ENCODE results near the gene CTXN1. TPM values are rescaled to one million over a fixed set of nuclear protein-coding genes. Genes with fewer than 3 reads are reported as not detected.

The CTXN1 gene
- total and polyA plus RNA-seq, 2 of the 4 experiments (the other 2 are of a cell fraction): 0.36 to 7.4 TPM

- ATAC-seq (ENCODE audit: low read depth) (no peak), DNase-seq (no peak)
- dilution Hi-C loops (cut with HindIII; ENCODE audit: low sequenced_read_pairs, unreplicated experiment): no loop called here
- Histone ChIP-seq H3K27me3 (ENCODE audit: control insufficient read depth, insufficient read depth, low read length) (no peaks in the 10 kb centered on the region), H3K79me1 (ENCODE audit: low read depth in 1 of 2, low read length in 2 of 2) (peaks cover 2 to 33% of the 10 kb centered on the region in 2 experiments; a peak in 2 of 4 replicates), H2BK5ac (ENCODE audit: low read depth, low read length, poor library complexity, severe bottlenecking) (no peak overlapping the region), H3K23ac (ENCODE audit: low read depth, low read length) (no peak overlapping the region), H3K4me2 (ENCODE audit: low read depth, low read length) (no peak overlapping the region), H2AK5ac (ENCODE audit: low read depth, low read length) (no peak overlapping the region), H2BK20ac (ENCODE audit: low read depth, low read length) (no peak overlapping the region), H3K4ac (ENCODE audit: low read depth, low read length) (no peak overlapping the region), H3K14ac (replicated peaks; ENCODE audit: low read depth, low read length) (no peak overlapping the region), H2AFZ (replicated peaks; ENCODE audit: low read length, poor library complexity) (no peak overlapping the region), H2BK120ac (ENCODE audit: low read depth, low read length) (no peak overlapping the region), H3K27ac (ENCODE audit: insufficient read depth, low read length) (no peak overlapping the region), H3K9me3 (ENCODE audit: control insufficient read depth, insufficient read depth, low read length) (no peaks in the 10 kb centered on the region), H3K4me3 (ENCODE audit: insufficient read depth, low read depth, low read length) (no peak overlapping the region), H4K5ac (ENCODE audit: low read depth, low read length) (no peak overlapping the region), H3K18ac (ENCODE audit: low read depth, low read length) (no peak overlapping the region), H3K9ac (ENCODE audit: low read depth, low read length) (no peak overlapping the region), H4K8ac (ENCODE audit: low read depth in 2 of 2, low read length in 2 of 2) (no peak overlapping the region), H4K91ac (ENCODE audit: insufficient read depth, low read depth, low read length) (no peak overlapping the region), H4K20me1 (ENCODE audit: insufficient read depth, low read length) (peaks cover 18% of the 10 kb centered on the region), H3K9me1 (ENCODE audit: insufficient read depth, low read length) (peaks cover 18% of the 10 kb centered on the region), H3K36me3 (ENCODE audit: control insufficient read depth, insufficient read depth, low read length) (peaks cover 7% of the 10 kb centered on the region; the same call in 1 of the 2 replicates), H2BK15ac (ENCODE audit: low read depth, low read length) (no peak overlapping the region), H2AK9ac (replicated peaks; ENCODE audit: low read depth, low read length, poor library complexity) (peak overlapping the region; percentile 45), H3K56ac (ENCODE audit: extremely low read depth, insufficient read depth, low read length) (no peak overlapping the region), H3K4me1 (ENCODE audit: control insufficient read depth, insufficient read depth, low read length) (peaks cover 24% of the 10 kb centered on the region)
- intact Hi-C loops (cut with micrococcal nuclease): no loop called here
- ChIA-PET POLR2A (ENCODE audit: unreplicated experiment) (no interaction called here), CTCF (no interaction called here)
- in situ Hi-C loops (cut with MboI; ENCODE audit: low sequenced_read_pairs): no loop called here
- TF ChIP-seq BHLHE40 (IDR thresholded peaks at IDR 0.05; ENCODE audit: low read depth, low read length) (no peak), MXI1 (IDR thresholded peaks at IDR 0.05; ENCODE audit: borderline replicate concordance, low read depth, low read length) (no peak), CEBPB (IDR thresholded peaks at IDR 0.05; ENCODE audit: low read depth, low read length) (no peak), ELK1 (IDR thresholded peaks at IDR 0.05; ENCODE audit: borderline replicate concordance, low read depth, low read length) (no peak), CTCF (conservative IDR thresholded peaks at IDR 0.05; ENCODE audit: low read depth, low read length) (no peak), CHD1 (IDR thresholded peaks at IDR 0.05; ENCODE audit: low read depth, low read length) (no peak), MAFK (IDR thresholded peaks at IDR 0.05; ENCODE audit: low read depth, low read length) (no peak), USF2 (IDR thresholded peaks at IDR 0.05; ENCODE audit: low read depth, low read length) (no peak), NFE2L2 (IDR thresholded peaks at IDR 0.05; ENCODE audit: low read depth, low read length) (no peak), MAZ (IDR thresholded peaks at IDR 0.05; ENCODE audit: borderline replicate concordance, low read depth, low read length) (no peak), RAD21 (IDR thresholded peaks at IDR 0.05; ENCODE audit: low read length) (no peak), RCOR1 (IDR thresholded peaks at IDR 0.05; ENCODE audit: insufficient replicate concordance, low read length) (no peak)
- BruUV-seq (replicated peaks): no TSS peak
- 96% methylated on average over 7 of the region's 31 CpGs; no CpG with 5 or more reads in 1 of the 2 experiments for WGBS, 2 experiments (ENCODE audit: extremely low coverage in 2 of 2, insufficient read length in 1 of 2)
These were observed 2.4 kb downstream of the CTXN1 start for GRCh38 chr19:7923295-7924191.

Measured in IMR-90 (cell line).